Natural killer cell treated with Interleukin-12 subunit alpha and Interleukin-12 subunit beta and Interleukin-15 and Interleukin-18, amount 100 ng/mL, for 72 hours (primary cell): ENCODE results near the gene SLC34A1. TPM values are rescaled to one million over a fixed set of nuclear protein-coding genes. Genes with fewer than 3 reads are reported as not detected.
A peak's percentile ranks its signal among the peaks of the same experiment; 100 is the strongest.
"Not testable (repeated sequence)": the region's sequence is repeated elsewhere in the genome, so short reads cannot be mapped to it uniquely, and the experiment has no call there.

Source experiments
- ATAC-seq, 2 donors: fragments of 150-1000 bp; cut with Tn5 transposase in 1 of 2; sonication (Bioruptor Pico), chemical (Tn5 transposase) in 1 of 2; 2 replicates each; pipeline ENCODE4 v1.10.0; 2021
- DNase-seq: peaks from one replicate; pipeline ENCODE4 v3.0.0; 2022; ENCODE audit warnings: low spot score
- H3K27ac Mint-ChIP-seq, 2 donors: 1 replicate in 1 of 2; 2 replicates in 1 of 2; pipeline ENCODE4 v1.8.0; 2022; ENCODE audit warnings: mixed read lengths in 2 of 2, mild to moderate bottlenecking in 1 of 2, moderate library complexity in 1 of 2
- H3K27me3 Mint-ChIP-seq, 2 donors: 1 replicate in 1 of 2; 2 replicates in 1 of 2; pipeline ENCODE4 v1.8.0; 2022; ENCODE audit warnings: mixed read lengths in 2 of 2
- H3K36me3 Mint-ChIP-seq: one replicate; pipeline ENCODE4 v1.8.0; 2022; ENCODE audit warnings: mixed read lengths
- H3K4me1 Mint-ChIP-seq, 2 donors: 1 replicate in 1 of 2; 2 replicates in 1 of 2; pipeline ENCODE4 v1.8.0; 2022; ENCODE audit warnings: low read depth in 2 of 2, mixed read lengths in 2 of 2, mild to moderate bottlenecking in 1 of 2
- H3K4me3 Mint-ChIP-seq: one replicate; pipeline ENCODE4 v1.8.0; 2022; ENCODE audit warnings: mixed read lengths
- H3K9me3 Mint-ChIP-seq: 2 replicates; pipeline ENCODE4 v1.8.0; 2022; ENCODE audit warnings: mixed read lengths
- total RNA-seq, 2 donors: library from RNA; stranded (reverse); gene quantifications; one replicate each; pipeline ENCODE4 v1.2.3, GENCODE V29; 2022

The SLC34A1 gene
- total RNA-seq, 2 donors from 2014 or later = not detected

DNA sequence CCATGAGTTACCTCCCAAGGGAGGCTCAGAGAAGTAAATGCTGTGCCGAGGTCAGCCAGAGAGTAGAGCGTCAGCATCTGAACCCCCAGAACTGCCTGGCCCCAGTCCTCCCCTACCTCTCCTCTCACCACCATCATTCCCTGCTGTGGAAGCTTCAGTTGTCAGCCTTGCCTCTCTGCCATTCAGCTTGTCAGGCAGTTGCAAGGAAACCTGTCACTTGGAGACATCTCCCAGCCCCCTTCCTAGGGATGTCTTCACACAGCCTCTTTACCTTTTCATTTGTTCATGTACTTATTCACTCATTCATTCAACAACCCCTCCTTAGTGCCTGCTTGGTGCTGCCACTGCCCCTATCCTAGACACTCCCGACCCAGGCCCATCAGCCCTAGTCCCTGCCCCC lies 24.4 kb upstream of the SLC34A1 start:
- Mint-ChIP-seq H3K4me3 (peak overlapping the region; percentile 89), H3K4me1 (peaks cover 72 to 76% of the 10 kb centered on the region in 2 donors), H3K9me3 (no peaks in the 10 kb centered on the region), H3K27ac (peak overlapping the region; percentile 80 to 90), H3K27me3 (no peaks in the 10 kb centered on the region), H3K36me3 (no peaks in the 10 kb centered on the region)
- DNase-seq (no peak), ATAC-seq (no peak)

GRCh38 chr5:177360740-177361139 lies 23.5 kb upstream of the SLC34A1 start:
- H3K4me3 Mint-ChIP-seq, H3K9me3 Mint-ChIP-seq, H3K27ac Mint-ChIP-seq, DNase-seq, H3K36me3 Mint-ChIP-seq, H3K27me3 Mint-ChIP-seq, ATAC-seq: not testable (repeated sequence)
- peaks cover 73 to 75% of the 10 kb centered on the region in 2 donors for H3K4me1 Mint-ChIP-seq

- Mint-ChIP-seq H3K27ac (peak overlapping the region; percentile 47 to 72), H3K4me1 (peaks cover 66 to 67% of the 10 kb centered on the region in 2 donors), H3K4me3 (peak overlapping the region; percentile 79), H3K36me3 (no peaks in the 10 kb centered on the region), H3K9me3 (no peaks in the 10 kb centered on the region), H3K27me3 (no peaks in the 10 kb centered on the region)
- no peak for ATAC-seq
- DNase-seq = no peak
These were observed 22.6 kb upstream of the SLC34A1 start for GRCh38 chr5:177361418-177362291.

GRCh38 chr5:177362292-177362609 lies 22.0 kb upstream of the SLC34A1 start:
- ATAC-seq = no peak
- Mint-ChIP-seq H3K27me3 (no peaks in the 10 kb centered on the region), H3K36me3 (no peaks in the 10 kb centered on the region), H3K4me1 (peaks cover 60 to 61% of the 10 kb centered on the region in 2 donors), H3K4me3 (peak overlapping the region; percentile 79), H3K9me3 (no peaks in the 10 kb centered on the region), H3K27ac (peak overlapping the region; percentile 47 to 72)
- DNase-seq = no peak

GRCh38 chr5:177362610-177363507 lies 21.4 kb upstream of the SLC34A1 start:
- ATAC-seq (peak; percentile 70 to 87), DNase-seq (peak; percentile 89)
- Mint-ChIP-seq H3K4me1 (peaks cover 54 to 55% of the 10 kb centered on the region in 2 donors), H3K36me3 (no peaks in the 10 kb centered on the region), H3K4me3 (peak overlapping the region; percentile 79), H3K27ac (peak overlapping the region; percentile 47 to 72), H3K9me3 (no peaks in the 10 kb centered on the region), H3K27me3 (no peaks in the 10 kb centered on the region)

DNA sequence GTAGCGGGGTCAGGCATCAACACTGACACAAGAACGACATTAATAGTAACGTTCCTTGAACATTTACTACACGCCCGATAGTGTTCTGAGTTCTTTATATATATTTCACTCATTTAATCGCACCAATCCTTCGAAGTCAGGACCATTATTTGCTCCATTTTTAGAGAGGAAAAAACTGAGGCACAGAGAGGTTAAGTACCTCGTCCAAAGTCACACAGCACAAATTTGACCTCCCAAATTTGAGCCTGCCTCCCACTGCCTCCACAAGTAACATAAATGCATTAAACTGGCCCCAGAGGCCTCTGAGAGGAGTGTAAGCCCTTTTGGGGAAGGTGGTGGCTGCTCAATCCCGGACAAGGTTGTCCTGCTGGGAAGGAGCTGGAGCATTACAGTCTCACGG lies 20.7 kb upstream of the SLC34A1 start:
- no peaks in the 10 kb centered on the region for H3K9me3 Mint-ChIP-seq
- H3K27me3 Mint-ChIP-seq = no peaks in the 10 kb centered on the region
- peak overlapping the region in 1 of 2 donors; percentile 76 for H3K27ac Mint-ChIP-seq
- no peak for ATAC-seq
- no peak overlapping the region for H3K4me3 Mint-ChIP-seq
- H3K4me1 Mint-ChIP-seq = peaks cover 51 to 53% of the 10 kb centered on the region in 2 donors
- DNase-seq = no peak
- H3K36me3 Mint-ChIP-seq = no peaks in the 10 kb centered on the region

DNA sequence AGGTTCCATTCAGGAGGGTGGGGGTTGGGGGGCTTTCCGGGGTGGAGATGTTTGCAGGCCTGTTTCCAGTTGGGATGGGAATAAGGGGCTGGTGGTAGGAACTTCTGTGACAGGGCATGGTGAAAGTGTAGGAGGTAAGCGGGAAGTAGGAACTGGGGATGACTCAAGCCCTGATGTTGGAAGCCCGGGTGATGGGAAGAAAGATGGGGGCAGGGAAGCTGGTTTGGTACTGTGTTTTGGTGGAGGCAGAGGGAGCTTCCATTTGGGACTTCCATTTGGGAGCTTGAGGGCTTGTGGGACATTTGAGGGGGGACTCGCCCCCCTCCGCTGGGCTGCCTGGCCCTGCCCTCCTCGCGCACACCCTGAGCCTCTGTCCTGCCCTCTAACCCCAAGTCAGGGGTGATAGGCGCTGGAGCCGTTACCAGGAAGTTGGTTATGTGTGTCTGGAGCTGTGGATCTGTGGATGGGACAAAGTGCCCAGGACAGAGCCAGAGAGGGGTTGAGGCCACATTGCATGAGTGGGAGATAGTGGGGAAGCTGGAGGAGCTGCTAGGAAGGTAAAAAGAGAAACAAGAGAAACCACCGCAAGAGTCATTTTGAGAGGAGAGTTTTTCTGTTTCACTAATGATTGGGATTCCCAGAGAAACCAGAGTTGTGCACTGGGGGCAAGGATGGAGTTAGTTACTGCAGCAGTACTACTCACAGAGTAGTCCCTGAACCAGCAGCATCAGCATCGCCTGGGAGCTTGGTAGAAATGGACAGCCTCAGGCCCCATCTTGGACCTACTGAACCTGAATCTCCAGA lies 19.9 kb upstream of the SLC34A1 start:
- DNase-seq = no peak
- Mint-ChIP-seq H3K27me3 (no peaks in the 10 kb centered on the region), H3K4me1 (peaks cover 51 to 53% of the 10 kb centered on the region in 2 donors), H3K9me3 (no peaks in the 10 kb centered on the region), H3K27ac (peak overlapping the region; percentile 59 to 76), H3K36me3 (peaks cover 6% of the 10 kb centered on the region), H3K4me3 (peak overlapping the region; percentile 70)
- ATAC-seq = peak; percentile 52 to 74

DNA sequence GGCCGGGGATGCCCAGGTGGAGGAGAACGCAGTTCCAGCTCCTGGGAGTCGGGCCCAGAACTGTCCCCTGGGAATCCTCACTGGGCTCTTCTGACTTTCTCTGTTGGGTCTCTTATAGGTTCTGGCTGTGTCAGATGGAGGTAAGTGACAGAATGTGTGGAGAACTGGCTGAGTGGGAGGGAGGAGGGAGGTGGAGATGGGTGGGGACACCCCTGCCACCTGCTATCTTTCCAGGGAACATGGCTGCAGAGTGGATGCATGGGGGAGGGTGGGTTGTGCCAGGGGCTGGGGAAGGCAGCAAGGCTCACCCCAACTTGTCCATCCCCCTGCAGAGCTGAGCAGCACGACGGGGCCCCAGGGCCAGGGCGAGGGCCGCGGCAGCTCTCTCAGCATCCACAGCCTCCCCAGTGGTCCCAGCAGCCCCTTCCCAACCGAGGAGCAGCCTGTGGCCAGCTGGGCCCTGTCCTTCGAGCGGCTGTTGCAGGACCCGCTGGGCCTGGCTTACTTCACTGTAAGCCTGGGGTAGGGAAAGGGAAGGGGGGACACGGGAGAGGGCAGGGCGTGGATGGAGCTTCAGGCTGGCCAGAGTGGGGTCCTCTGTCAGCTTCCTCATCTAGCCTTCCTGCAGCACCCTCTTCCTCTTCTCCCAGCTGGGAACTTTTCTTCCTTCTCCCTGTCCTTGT lies 18.2 kb upstream of the SLC34A1 start:
- H3K4me1 Mint-ChIP-seq = peaks cover 44 to 48% of the 10 kb centered on the region in 2 donors
- no peak overlapping the region for H3K27ac Mint-ChIP-seq
- no peak for DNase-seq
- ATAC-seq = no peak
- no peaks in the 10 kb centered on the region for H3K27me3 Mint-ChIP-seq
- no peaks in the 10 kb centered on the region for H3K9me3 Mint-ChIP-seq
- peaks cover 6% of the 10 kb centered on the region for H3K36me3 Mint-ChIP-seq
- no peak overlapping the region for H3K4me3 Mint-ChIP-seq

DNA sequence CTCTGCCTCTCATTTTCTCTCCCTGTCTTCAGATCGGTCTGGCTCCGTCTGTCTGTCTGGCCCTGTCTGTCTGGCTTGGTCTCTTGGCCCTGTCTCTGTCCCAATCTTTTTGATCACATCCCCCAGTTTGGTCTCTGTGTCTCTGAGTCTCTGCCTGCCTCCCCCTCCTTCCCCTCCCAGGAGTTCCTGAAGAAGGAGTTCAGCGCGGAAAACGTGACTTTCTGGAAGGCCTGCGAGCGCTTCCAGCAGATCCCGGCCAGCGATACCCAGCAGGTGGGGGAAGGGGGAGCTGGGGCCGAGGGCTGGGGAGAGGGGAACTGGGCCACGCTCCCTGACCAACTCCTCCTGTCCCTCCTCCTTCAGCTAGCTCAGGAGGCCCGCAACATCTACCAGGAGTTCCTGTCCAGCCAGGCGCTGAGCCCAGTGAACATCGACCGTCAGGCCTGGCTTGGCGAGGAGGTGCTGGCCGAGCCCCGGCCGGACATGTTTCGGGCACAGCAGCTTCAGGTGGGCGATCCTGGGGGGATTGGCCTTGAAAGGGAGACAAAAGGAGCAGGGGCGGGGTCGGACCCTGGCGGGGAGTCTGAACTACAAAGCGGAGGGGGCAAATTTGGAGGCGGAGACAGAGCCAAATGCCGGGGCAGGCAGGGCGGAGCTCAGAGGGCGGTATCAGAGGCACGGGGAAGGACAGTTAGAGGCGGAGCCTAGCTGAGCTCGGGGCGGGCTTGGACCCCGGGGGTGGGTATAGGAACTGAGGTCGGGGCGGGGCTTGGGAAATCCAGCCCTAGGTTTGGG lies 17.5 kb upstream of the SLC34A1 start:
- H3K4me1 Mint-ChIP-seq = peaks cover 42 to 50% of the 10 kb centered on the region in 2 donors
- H3K27ac Mint-ChIP-seq = no peak overlapping the region
- ATAC-seq = no peak
- no peak for DNase-seq
- H3K36me3 Mint-ChIP-seq = peaks cover 6% of the 10 kb centered on the region
- no peaks in the 10 kb centered on the region for H3K27me3 Mint-ChIP-seq
- H3K4me3 Mint-ChIP-seq = no peak overlapping the region
- no peaks in the 10 kb centered on the region for H3K9me3 Mint-ChIP-seq

- Mint-ChIP-seq H3K4me3 (no peak overlapping the region), H3K27me3 (no peaks in the 10 kb centered on the region), H3K4me1 (peaks cover 38 to 44% of the 10 kb centered on the region in 2 donors), H3K27ac (no peak overlapping the region), H3K36me3 (peaks cover 6% of the 10 kb centered on the region), H3K9me3 (no peaks in the 10 kb centered on the region)
- DNase-seq (no peak), ATAC-seq (no peak)
These were observed 16.8 kb upstream of the SLC34A1 start for GRCh38 chr5:177367323-177367848.

GRCh38 chr5:177367981-177368868 lies 16.0 kb upstream of the SLC34A1 start:
- peaks cover 38 to 42% of the 10 kb centered on the region in 2 donors for H3K4me1 Mint-ChIP-seq
- no peaks in the 10 kb centered on the region for H3K27me3 Mint-ChIP-seq
- no peak for DNase-seq
- H3K36me3 Mint-ChIP-seq = peaks cover 6% of the 10 kb centered on the region
- no peak overlapping the region for H3K4me3 Mint-ChIP-seq
- no peaks in the 10 kb centered on the region for H3K9me3 Mint-ChIP-seq
- ATAC-seq = no peak
- H3K27ac Mint-ChIP-seq = peak overlapping the region in 1 of 2 donors; percentile 76
